Measurements from ENCODE around the gene PVRIG. TPM values are rescaled to one million over a fixed set of nuclear protein-coding genes. Genes with fewer than 3 reads are reported as not detected.
"Not testable (repeated sequence)": the region's sequence is repeated elsewhere in the genome, so short reads cannot be mapped to it uniquely, and the experiment has no call there.

PVRIG gene
- total RNA-seq, 2 experiments from 2014 or later: 86.1 to 86.2 TPM

DNA sequence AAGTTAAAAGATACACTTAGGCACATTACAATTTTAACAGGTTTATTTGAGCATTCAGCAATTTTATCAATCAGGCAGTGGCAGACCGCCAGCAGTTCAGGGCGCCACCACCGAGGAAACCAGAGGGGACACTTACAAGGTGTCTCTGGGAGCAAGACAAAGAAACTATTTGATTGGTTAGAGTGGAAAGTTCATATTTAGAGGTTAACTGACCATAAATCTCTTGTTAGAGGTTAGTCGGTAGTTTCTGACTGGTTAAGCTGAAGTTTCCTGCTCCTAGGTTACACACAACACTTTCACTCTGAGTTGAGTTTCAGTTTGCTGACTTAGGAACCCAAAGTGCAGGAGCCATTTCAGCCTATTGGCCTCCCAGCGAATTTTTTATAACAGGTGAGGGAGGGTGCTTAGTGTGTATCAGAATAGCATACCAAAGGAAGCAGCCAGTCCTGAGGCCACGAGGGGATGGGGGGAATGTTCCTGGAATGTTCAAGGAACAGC lies 10.8 kb upstream of the PVRIG start:
- Mint-ChIP-seq H3K9me3 (no peaks in the 10 kb centered on the region), H3K4me3 (peak overlapping the region; percentile 84), H3K4me1 (peaks cover 44% of the 10 kb centered on the region), H3K27me3 (no peaks in the 10 kb centered on the region), H3K27ac (peak overlapping the region; percentile 87), H3K36me3 (peaks cover 20% of the 10 kb centered on the region)
- POLR2A ChIA-PET: interaction anchor here (0.6 to 4.4 kb wide), 6 partner anchors 11 to 59 kb away, joined by 3 to 45 read pairs (median 5); partner anchors contain the start of gene PVRIG
- peak; percentile 61 for DNase-seq
- ATAC-seq (ENCODE audit: low read depth): peak; percentile 85

GRCh38 chr7:100209493-100209892 lies 10.3 kb upstream of the PVRIG start:
- peak overlapping the region; percentile 84 for H3K4me3 Mint-ChIP-seq
- H3K27me3 Mint-ChIP-seq: no peaks in the 10 kb centered on the region
- DNase-seq (no peak), ATAC-seq (ENCODE audit: low read depth) (no peak)
- peak overlapping the region; percentile 87 for H3K27ac Mint-ChIP-seq
- no peaks in the 10 kb centered on the region for H3K9me3 Mint-ChIP-seq
- POLR2A ChIA-PET: interaction anchor here (0.6 to 4.4 kb wide), 9 partner anchors 10 to 219 kb away, joined by 3 to 45 read pairs (median 4); partner anchors contain the start of genes PVRIG and ZCWPW1
- H3K4me1 Mint-ChIP-seq: peaks cover 49% of the 10 kb centered on the region
- peaks cover 20% of the 10 kb centered on the region for H3K36me3 Mint-ChIP-seq

DNA sequence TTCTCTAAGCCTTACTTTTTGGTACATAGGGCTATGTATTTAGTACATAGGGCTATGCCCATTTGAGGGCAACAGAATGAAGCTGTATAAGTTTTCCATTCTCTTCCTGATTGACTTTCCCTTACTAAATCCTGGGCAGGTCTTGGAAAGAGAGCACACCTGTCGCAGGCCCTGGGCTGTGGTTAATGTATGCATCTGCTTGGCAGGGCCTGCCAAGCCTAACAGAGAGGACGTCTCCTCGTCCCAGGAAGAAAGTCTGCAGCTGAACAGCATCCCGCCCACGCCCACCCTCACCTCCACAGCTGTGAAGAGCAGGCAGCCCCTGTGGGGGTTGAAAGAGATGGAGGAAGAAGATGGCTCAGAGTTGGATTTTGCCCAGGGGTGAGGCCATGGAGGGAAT lies 8.9 kb upstream of the PVRIG start:
- Mint-ChIP-seq H3K27me3 (no peaks in the 10 kb centered on the region), H3K4me3 (peak overlapping the region; percentile 63), H3K9me3 (no peaks in the 10 kb centered on the region), H3K27ac (peak overlapping the region; percentile 87), H3K4me1 (peaks cover 58% of the 10 kb centered on the region), H3K36me3 (peaks cover 22% of the 10 kb centered on the region)
- ATAC-seq (ENCODE audit: low read depth) (no peak), DNase-seq (no peak)
- POLR2A ChIA-PET: interaction anchor here (0.8 to 4.4 kb wide), 9 partner anchors 9 to 218 kb away, joined by 3 to 45 read pairs (median 4); partner anchors contain the start of genes AP4M1, GAL3ST4, GPC2 and MCM7

DNA sequence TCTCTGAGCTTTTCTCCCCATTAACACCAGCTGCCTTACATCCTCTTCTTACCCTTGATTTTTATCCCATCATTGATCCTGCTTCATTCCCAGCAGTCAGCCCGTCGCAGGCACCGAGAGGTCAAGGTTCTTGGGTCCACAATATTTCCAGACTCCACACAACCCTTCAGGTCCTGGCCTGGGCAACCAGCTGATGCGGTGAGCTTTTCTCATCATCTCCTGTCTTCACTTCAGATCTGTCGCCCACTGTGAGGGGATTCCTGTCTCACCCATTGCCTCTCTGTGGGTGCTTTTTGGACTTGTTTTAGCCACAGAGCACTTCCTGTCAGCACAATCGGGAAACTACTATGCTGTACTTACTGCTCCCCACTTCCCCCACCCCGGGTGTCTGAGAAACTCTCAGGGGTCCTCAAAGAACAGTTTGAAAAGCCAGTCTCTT lies 8.4 kb upstream of the PVRIG start:
- H3K36me3 Mint-ChIP-seq: peaks cover 22% of the 10 kb centered on the region
- POLR2A ChIA-PET: interaction anchor here (0.8 to 4.4 kb wide), 8 partner anchors 8 to 110 kb away, joined by 3 to 45 read pairs (median 4); partner anchors contain the start of genes AP4M1, GAL3ST4, GPC2 and MCM7
- peak overlapping the region; percentile 95 for H3K27ac Mint-ChIP-seq
- ATAC-seq (ENCODE audit: low read depth) (peak; percentile 47), DNase-seq (no peak)
- no peaks in the 10 kb centered on the region for H3K9me3 Mint-ChIP-seq
- H3K4me1 Mint-ChIP-seq: peaks cover 59% of the 10 kb centered on the region
- no peaks in the 10 kb centered on the region for H3K27me3 Mint-ChIP-seq
- peak overlapping the region; percentile 85 for H3K4me3 Mint-ChIP-seq

GRCh38 chr7:100212631-100213286 lies 7.0 kb upstream of the PVRIG start:
- H3K36me3 Mint-ChIP-seq: peaks cover 16% of the 10 kb centered on the region
- H3K4me1 Mint-ChIP-seq: peaks cover 69% of the 10 kb centered on the region
- ATAC-seq (ENCODE audit: low read depth) (no peak), DNase-seq (no peak)
- peak overlapping the region; percentile 52 for H3K27ac Mint-ChIP-seq
- H3K27me3 Mint-ChIP-seq: no peaks in the 10 kb centered on the region
- no peak overlapping the region for H3K4me3 Mint-ChIP-seq
- POLR2A ChIA-PET: interaction anchor here (0.5 to 0.6 kb wide), 2 partner anchors 49 to 248 kb away, joined by 3 to 4 read pairs; no protein-coding TSS in a partner anchor
- no peaks in the 10 kb centered on the region for H3K9me3 Mint-ChIP-seq

DNA sequence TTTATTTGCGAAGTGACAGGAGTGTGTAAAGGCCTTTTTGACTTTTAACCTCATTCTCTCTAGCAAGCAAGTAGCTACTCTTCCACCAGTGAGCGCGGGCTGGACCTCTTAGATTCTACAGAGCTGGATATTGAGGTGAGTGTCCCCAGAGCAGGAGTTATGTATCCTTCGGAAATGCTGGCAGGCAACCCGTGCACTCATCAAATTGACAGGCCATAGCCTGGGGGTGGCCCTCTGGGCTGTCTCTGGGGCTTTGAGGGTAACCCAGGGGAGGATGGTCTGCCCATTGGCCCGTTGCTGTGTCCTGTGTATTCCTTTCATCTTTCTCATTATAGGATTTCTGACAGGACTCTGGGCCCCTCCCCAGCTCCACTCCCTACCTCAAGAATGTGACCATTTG lies 6.1 kb upstream of the PVRIG start:
- Mint-ChIP-seq H3K27ac (peak overlapping the region; percentile 52), H3K4me3 (no peak overlapping the region)
- POLR2A ChIA-PET: interaction anchor here (0.6 kb wide), 1 partner anchor 14 kb away, joined by 4 read pairs; no protein-coding TSS in a partner anchor

DNA sequence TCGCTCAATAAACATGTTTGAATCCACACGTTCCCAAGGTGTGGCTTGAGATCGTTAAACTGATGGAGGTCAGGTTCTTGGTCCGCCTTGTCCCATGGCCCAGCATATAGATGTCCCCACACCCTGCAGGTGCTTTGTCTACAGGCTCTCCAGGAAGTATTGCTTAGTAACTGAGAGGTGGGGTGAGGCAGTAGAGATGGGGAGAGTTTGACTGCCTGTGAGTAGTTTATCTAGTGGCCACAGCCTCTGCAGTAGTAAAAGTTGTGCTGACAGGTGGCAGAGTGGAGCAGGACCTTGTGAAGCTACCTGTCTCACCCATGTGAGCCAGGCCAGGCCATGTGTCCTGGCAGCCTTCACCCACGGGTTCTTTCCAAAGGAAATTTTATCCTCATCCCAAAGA lies 5.4 kb upstream of the PVRIG start:
- H3K27ac Mint-ChIP-seq: peak overlapping the region; percentile 71
- peak overlapping the region; percentile 1 for H3K4me3 Mint-ChIP-seq

More for the DNA sequence above, 6.1 kb upstream of the PVRIG start:
- peaks cover 66% of the 10 kb centered on the region for H3K4me1 Mint-ChIP-seq
- H3K36me3 Mint-ChIP-seq: peaks cover 16% of the 10 kb centered on the region
- DNase-seq (no peak), ATAC-seq (ENCODE audit: low read depth) (no peak)
- no peaks in the 10 kb centered on the region for H3K9me3 Mint-ChIP-seq
- no peaks in the 10 kb centered on the region for H3K27me3 Mint-ChIP-seq

DNA sequence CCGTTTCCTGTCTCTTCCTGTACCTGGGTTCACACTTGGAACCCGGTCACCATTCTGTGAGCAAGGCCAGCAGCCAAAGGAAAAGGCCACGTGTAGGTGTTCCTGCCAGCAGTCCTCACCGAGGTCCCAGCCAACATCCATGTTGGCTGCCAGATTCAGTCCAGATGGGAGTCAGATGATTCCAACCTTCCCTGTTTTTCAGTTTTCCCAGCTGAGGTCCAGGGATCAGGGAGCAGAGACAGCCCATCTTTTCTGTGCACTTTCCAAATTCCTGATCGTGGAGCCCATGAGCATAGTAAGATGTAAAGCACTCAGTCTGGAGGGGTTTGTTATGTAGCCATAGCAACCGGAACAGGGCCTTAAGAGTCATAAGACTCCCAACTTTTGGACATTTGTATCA lies 3.9 kb upstream of the PVRIG start:
- DNase-seq: no peak
- POLR2A ChIA-PET: interaction anchor here (0.7 kb wide), 1 partner anchor 22 kb away, joined by 3 read pairs; no protein-coding TSS in a partner anchor
- Mint-ChIP-seq H3K4me3 (no peak overlapping the region), H3K4me1 (peaks cover 50% of the 10 kb centered on the region), H3K9me3 (no peaks in the 10 kb centered on the region), H3K36me3 (peaks cover 15% of the 10 kb centered on the region), H3K27me3 (no peaks in the 10 kb centered on the region), H3K27ac (no peak overlapping the region)
- ATAC-seq (ENCODE audit: low read depth): no peak

More for the DNA sequence above, 5.4 kb upstream of the PVRIG start:
- H3K27me3 Mint-ChIP-seq, POLR2A ChIA-PET, DNase-seq, H3K9me3 Mint-ChIP-seq: not testable (repeated sequence)
- Mint-ChIP-seq H3K36me3 (peaks cover 16% of the 10 kb centered on the region), H3K4me1 (peaks cover 65% of the 10 kb centered on the region)
- ATAC-seq (ENCODE audit: low read depth): peak; percentile 19

- peak; percentile 84 for DNase-seq
- Mint-ChIP-seq H3K36me3 (peaks cover 26% of the 10 kb centered on the region), H3K4me3 (peak overlapping the region; percentile 78), H3K27ac (peak overlapping the region; percentile 99), H3K4me1 (peaks cover 47% of the 10 kb centered on the region)
- POLR2A ChIA-PET: interaction anchor here (0.8 to 5.9 kb wide), 7 partner anchors 8 to 212 kb away, joined by 3 to 45 read pairs (median 4); no protein-coding TSS in a partner anchor
- not testable (repeated sequence) for ATAC-seq (ENCODE audit: low read depth); H3K27me3 Mint-ChIP-seq; H3K9me3 Mint-ChIP-seq
Observed at GRCh38 chr7:100217934-100218333, 1.8 kb upstream of the PVRIG start.

GRCh38 chr7:100219271-100219737 lies 445 bp upstream of the PVRIG start:
- H3K4me3 Mint-ChIP-seq: peak overlapping the region; percentile 94
- ATAC-seq (ENCODE audit: low read depth) (no peak), DNase-seq (peak; percentile 52)
- POLR2A ChIA-PET: interaction anchor here (0.5 to 5.9 kb wide), 7 partner anchors 10 to 126 kb away, joined by 4 to 45 read pairs (median 6); partner anchors contain the start of genes GPC2, LAMTOR4 and STAG3
- no peaks in the 10 kb centered on the region for H3K27me3 Mint-ChIP-seq
- H3K4me1 Mint-ChIP-seq: peaks cover 53% of the 10 kb centered on the region
- H3K27ac Mint-ChIP-seq: peak overlapping the region; percentile 99
- peaks cover 37% of the 10 kb centered on the region for H3K36me3 Mint-ChIP-seq
- H3K9me3 Mint-ChIP-seq: no peaks in the 10 kb centered on the region

DNA sequence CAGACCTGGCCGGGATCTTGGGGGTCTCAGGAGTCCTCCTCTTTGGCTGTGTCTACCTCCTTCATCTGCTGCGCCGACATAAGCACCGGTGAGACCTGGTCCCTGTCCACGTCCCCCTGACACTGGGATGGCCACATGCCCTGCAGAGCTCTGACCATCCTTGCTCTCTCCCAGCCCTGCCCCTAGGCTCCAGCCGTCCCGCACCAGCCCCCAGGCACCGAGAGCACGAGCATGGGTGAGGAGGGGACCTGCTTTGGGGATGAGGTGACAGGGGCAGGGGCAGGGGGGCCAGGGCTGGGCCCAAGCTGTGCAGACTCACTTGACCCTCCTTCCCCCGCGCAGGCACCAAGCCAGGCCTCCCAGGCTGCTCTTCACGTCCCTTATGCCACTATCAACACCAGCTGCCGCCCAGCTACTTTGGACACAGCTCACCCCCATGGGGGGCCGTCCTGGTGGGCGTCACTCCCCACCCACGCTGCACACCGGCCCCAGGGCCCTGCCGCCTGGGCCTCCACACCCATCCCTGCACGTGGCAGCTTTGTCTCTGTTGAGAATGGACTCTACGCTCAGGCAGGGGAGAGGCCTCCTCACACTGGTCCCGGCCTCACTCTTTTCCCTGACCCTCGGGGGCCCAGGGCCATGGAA lies 959 bp downstream of the PVRIG start:
- ATAC-seq (ENCODE audit: low read depth): peak; percentile 15
- peaks cover 51% of the 10 kb centered on the region for H3K4me1 Mint-ChIP-seq
- peak overlapping the region; percentile 99 for H3K27ac Mint-ChIP-seq
- DNase-seq: no peak
- peaks cover 38% of the 10 kb centered on the region for H3K36me3 Mint-ChIP-seq
- peak overlapping the region; percentile 94 for H3K4me3 Mint-ChIP-seq
- no peaks in the 10 kb centered on the region for H3K27me3 Mint-ChIP-seq
- no peaks in the 10 kb centered on the region for H3K9me3 Mint-ChIP-seq
- POLR2A ChIA-PET: interaction anchor here (0.8 to 5.9 kb wide), 18 partner anchors 11 to 259 kb away, joined by 3 to 45 read pairs (median 4); partner anchors contain the start of genes AP4M1, GPC2, LAMTOR4 and MCM7

DNA sequence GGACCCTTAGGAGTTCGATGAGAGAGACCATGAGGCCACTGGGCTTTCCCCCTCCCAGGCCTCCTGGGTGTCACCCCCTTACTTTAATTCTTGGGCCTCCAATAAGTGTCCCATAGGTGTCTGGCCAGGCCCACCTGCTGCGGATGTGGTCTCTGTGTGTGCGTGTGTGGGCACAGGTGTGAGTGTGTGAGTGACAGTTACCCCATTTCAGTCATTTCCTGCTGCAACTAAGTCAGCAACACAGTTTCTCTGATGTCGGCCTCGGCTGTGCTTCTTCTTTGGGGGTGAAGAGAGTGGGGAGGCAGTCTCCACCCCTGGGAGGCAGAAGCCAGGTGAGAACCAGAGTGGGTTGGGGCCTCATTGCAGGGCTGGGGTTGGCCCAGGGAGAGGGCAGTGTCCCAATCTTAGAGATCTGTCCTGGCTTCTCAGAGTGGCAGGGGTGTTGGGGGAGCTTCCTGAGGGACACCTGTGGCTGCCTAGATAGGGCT lies 1.5 kb downstream of the PVRIG start:
- ATAC-seq (ENCODE audit: low read depth): peak; percentile 52

More for the DNA sequence above, 1.5 kb downstream of the PVRIG start:
- H3K27me3 Mint-ChIP-seq: no peaks in the 10 kb centered on the region
- peak overlapping the region; percentile 94 for H3K4me3 Mint-ChIP-seq
- no peaks in the 10 kb centered on the region for H3K9me3 Mint-ChIP-seq
- H3K36me3 Mint-ChIP-seq: peaks cover 38% of the 10 kb centered on the region
- POLR2A ChIA-PET: interaction anchor here (0.5 to 5.9 kb wide), 17 partner anchors 11 to 216 kb away, joined by 3 to 45 read pairs (median 4); partner anchors contain the start of genes AP4M1, GPC2, MCM7 and STAG3
- peaks cover 49% of the 10 kb centered on the region for H3K4me1 Mint-ChIP-seq
- peak; percentile 82 for DNase-seq
- H3K27ac Mint-ChIP-seq: peak overlapping the region; percentile 99
